Smooth muscle cell of the brain vasculature (primary cell): Measurements from ENCODE around the gene ROBO4.

ENCODE experiments used
- DNase-seq: peaks from one replicate; pipeline ENCODE4 v3.0.0-alpha.2; 2012; ENCODE audit warnings: low read depth, low spot score

Gene ROBO4

DNA sequence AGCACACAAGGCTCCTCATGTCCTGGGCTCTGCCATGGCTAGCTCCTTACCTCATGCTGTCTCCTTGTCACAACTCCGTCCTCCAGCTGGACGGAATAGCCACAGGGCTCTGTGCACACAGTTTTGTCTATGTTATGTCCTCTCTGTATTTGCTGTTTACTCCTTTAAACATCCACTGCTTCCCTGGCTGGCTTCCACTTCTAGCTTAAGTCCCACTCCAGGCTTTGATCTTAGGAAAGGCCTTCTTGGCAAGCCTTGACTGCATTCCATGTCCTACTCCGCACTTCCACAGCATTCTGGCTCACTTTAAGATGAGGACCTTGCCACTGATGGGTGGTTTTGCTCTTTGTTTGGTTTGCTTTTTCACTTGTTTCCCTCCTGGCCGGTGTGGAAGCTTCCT, 55.4 kb downstream of the ROBO4 start:
- DNase-seq = no peak

DNA sequence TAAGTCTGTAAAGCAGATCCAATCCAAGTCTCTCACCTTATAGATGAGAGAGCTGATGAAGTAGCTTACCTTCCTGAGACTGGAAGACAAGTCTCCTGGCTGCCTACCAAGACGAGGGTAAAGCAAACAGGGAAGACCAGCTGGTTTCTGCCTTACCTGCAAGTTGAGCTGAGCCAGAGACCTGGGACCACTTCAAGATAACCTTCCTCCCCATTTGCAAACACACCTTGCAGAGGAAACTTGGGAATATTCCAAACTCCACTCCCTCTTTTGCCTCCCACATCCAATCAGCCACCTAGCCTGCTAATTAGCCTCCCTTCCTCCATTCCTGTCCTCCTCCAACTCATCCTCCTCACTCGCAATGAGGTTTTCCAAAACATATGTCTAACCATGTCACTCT, 55.8 kb downstream of the ROBO4 start:
- no peak for DNase-seq

DNA sequence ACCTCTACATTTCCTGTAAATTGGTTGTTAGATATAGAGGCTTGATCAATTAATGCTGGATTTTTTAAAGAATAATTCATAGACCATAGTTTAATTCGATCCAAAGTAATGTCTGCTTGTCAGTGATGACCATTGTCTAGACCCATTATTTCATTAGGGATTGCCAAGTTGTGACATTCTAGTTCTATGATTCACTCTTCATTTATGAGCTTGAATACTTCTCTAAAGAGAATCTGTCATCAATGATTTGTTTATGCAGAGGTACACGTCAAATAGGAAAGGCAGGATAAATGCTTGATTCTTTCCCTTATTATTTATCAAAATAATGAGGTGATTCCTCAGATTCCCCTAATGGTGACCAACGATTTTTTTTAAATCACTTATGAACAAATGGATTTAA, 56.5 kb downstream of the ROBO4 start:
- DNase-seq = no peak

DNA sequence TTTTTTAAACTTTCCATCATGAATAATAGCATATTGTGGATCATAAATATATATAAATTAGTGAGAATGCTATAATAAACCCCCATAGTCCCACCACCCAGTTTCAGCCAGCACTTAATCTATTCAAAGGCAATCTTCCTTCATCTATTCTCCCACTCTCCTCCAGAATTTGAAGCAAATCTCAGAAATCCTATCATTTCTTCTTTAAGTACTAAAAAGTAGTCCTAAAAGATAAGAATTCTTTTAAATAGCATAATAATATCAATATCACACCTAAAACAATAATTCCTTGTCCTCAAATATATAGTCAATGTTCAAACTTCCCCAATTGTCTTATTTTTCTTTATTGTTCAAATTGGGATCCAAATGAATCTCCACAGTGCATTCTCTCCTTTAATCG, 57.0 kb downstream of the ROBO4 start:
- no peak for DNase-seq

DNA sequence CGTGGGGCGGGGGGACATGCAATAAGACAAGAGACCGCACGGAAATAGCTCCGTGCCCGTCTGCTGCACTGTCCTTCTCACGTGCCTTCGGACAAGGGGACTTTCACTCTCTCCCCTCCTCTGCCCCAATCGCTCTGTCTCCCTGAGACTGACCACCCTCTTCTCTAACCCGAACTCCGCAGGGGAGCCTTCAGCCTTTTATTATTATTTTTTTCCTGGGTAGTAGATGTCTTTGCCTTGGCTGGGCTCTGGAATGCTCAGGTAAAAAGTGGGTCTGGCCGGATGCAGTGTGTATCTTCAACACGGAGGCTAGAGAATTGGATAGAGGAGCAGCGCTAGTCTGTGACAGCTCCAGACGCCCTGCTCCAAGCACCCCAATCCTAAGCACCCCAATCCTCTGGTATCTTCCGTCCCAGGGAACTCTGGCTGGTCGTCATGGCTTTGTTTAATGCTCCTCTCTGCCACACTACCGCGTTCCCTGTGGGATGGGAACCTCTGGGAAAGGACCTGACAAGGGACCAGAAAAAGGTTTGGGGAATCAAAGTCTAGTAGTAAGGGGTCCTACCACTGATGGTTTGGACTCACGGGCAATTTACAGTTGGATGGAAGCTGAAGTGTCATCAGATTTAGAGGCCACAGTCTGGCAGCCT, 57.6 kb downstream of the ROBO4 start:
- no peak for DNase-seq

DNA sequence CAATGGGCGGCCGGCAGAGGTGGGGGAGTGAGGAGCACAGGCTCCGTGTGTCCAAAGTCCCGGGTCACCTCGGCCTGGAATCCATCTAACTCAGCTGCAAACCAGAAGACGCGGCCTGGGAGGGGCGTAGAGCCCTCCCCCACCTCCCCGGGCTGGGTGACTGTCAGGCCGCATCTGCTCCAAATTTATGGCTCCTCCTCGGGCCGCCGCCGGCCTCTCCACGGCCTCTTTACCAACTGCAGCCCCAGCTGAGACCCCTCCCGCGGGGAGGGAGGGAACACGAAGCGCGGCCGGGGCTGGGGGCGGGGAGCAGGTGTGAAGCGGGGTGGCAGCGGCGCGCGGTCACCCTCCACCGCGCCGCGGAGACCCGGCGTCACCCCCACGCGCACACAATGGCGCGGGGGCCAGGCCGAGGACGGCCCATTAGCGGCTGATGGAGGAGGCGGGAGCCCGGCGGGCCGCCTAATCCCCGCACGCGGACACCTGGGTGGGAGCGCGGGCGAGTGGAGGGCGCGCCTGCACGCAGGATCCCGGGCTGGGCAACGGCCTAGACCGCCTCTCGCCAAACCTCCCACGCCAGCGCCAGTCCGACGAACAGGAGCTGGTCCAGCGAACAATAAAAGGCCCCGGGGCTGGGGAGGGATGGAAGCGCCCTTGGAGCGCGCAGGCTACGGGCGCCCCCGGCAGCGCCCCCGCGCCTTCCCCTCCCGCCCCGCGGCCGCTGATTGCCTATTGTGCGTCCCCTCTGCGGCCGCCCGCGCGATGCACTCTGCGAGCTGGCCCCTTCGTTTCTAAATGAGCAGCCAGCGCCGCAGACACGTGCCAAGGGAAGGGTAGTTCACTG, 58.3 kb downstream of the ROBO4 start:
- no peak for DNase-seq

DNA sequence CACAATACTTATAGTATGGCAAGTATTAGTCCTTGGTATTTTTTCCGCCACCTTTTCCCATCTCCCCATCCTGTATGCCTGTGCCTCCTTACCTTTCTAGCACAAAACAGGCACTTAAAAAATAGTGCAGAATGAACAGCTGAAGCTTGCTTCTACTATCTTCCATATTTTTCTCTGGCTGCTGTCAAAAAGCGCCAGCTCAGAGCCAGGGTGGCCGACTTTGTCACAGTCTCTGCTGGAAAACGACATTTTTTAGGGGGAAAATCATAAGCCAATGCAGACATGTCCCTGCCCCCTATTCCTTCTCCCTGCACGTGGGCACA, 58.9 kb downstream of the ROBO4 start:
- DNase-seq = no peak

DNA sequence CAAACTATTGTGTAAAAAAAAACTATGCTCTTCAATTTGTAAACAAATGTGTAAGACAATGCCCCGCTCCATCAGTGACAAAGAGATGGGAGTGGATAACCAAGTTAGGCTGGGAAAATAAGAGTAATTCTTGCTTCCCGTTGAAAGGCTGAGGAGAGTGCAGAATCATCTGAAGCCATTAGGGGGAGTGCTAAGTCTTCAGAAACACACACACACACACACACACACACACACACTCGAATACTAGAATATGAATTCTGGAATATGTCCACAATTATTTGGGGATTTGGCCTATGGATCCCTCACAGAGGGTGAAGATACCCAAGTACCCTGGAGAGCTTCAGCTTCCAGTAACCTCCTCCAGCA, 60.2 kb downstream of the ROBO4 start:
- peak; percentile 67 for DNase-seq

DNA sequence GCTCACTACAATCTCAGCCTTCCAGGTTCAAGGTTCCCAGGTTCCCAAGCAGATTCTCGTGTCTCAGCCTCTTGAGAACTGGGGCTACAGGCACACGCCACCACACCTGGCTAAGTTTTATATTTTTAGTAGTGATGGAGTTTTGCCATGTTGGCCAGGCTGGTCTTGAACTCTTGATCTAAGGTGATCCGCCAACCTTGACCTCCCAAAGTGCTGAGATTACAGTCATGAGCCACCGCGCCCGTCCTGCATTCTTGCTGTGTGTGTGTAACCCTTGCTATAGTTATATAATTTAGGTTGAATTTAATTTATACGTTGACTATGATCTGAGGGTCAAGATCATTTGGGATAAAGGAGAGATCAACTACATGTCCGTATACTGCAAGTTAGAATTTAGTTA, 61.7 kb downstream of the ROBO4 start:
- no peak for DNase-seq

DNA sequence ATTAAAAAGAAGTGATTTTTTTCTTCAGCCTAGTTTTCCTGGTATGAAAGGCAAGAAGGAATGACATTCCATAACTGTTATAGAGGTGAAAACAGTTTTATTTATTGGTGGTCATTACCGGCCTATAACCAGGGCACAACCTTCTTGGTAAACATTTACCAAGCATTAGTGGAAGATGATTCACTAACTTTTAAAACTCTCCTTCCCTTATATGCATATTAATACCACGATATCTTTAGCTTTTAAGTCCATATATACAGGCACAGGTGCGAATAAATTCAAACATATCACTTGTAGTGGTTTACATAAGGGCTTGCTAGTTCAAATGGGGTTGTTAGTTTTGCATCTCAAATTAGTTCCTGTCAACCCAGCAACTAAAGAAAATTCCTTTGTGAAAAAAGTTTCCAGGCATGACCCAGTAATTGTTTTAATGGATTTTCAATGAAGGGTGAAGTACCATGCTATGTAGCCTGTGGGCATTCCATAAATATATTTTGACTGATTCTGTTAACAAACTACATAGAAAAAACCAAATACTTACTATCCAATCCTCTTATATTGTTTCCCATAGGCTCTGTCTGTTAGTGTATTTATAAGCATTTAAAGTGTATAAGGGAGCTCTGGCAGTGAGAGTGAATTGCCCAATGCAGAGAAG, 63.0 kb downstream of the ROBO4 start:
- DNase-seq = no peak
